H1 (cell line): ENCODE data around the gene NTN1. TPM values are rescaled to one million over a fixed set of nuclear protein-coding genes. Genes with fewer than 3 reads are reported as not detected.

Experiments
- CTCF ChIA-PET: fragments of 300-600 bp; sonication (Branson Sonifier 250); formaldehyde crosslinking; loops from one replicate; lab custom pipeline; 2021; ENCODE audit not compliant: partially characterized antibody; lab: Charles Lee
- POLR2A ChIA-PET: fragments of 300-600 bp; sonication (Branson Sonifier 250); formaldehyde crosslinking; loops from one replicate; lab custom pipeline; 2021; ENCODE audit warnings: inconsistent platforms; ENCODE audit not compliant: partially characterized antibody; lab: Charles Lee
- DNase-seq, 2 experiments: peaks; one replicate each; pipeline versions ENCODE4 v3.0.0 to v3.0.0-alpha.2; 2010 to 2022; ENCODE audit warnings: low spot score in 2 of 2, low read depth in 1 of 2, mixed read lengths in 1 of 2
- FAIRE-seq: peaks from 2 replicates; lab custom pipeline; 2011; peaks lifted over from hg19 to GRCh38; lab: Jason Lieb, UNC
- H2AFZ ChIP-seq: 2 replicates; pipeline ENCODE4 v1.8.1; 2012; ENCODE audit warnings: low read length, inconsistent platforms
- H2AK5ac ChIP-seq: 2 replicates; pipeline ENCODE4 v1.6.1; 2013; ENCODE audit warnings: low read depth, low read length
- H2BK120ac ChIP-seq: replicated peaks from 2 replicates; pipeline ENCODE3; 2013; ENCODE audit warnings: low read depth, low read length, inconsistent platforms
- H2BK12ac ChIP-seq: 2 replicates; pipeline ENCODE4 v1.6.1; 2013; ENCODE audit warnings: low read depth, low read length
- H2BK15ac ChIP-seq: 2 replicates; pipeline ENCODE4 v1.6.1; 2013; ENCODE audit warnings: low read length
- H2BK20ac ChIP-seq: 2 replicates; pipeline ENCODE4 v1.6.1; 2013; ENCODE audit warnings: low read length
- H2BK5ac ChIP-seq: 2 replicates; pipeline ENCODE4 v1.6.1; 2013; ENCODE audit warnings: low read depth, low read length
- H3K14ac ChIP-seq: 2 replicates; pipeline ENCODE4 v1.6.1; 2013; ENCODE audit warnings: inconsistent platforms; ENCODE audit not compliant: insufficient read length
- H3K18ac ChIP-seq: 2 replicates; pipeline ENCODE4 v1.6.1; 2013; ENCODE audit warnings: low read length; ENCODE audit errors: extremely low read depth
- H3K23ac ChIP-seq: 2 replicates; pipeline ENCODE4 v1.6.1; 2013; ENCODE audit warnings: inconsistent platforms; ENCODE audit not compliant: insufficient read length
- H3K23me2 ChIP-seq: 2 replicates; pipeline ENCODE4 v1.6.1; 2013; ENCODE audit warnings: low read depth, low read length
- H3K27ac ChIP-seq: 2 replicates; pipeline ENCODE4 v1.6.1; 2011; ENCODE audit warnings: low read depth, low read length, inconsistent platforms
- H3K27me3 ChIP-seq, 4 experiments: replicated peaks in 1 of 4; 1 replicate in 1 of 4; 2 replicates in 3 of 4; pipeline versions ENCODE4 v1.6.1 to v1.8.1; 2011 to 2013; ENCODE audit warnings: low read length in 3 of 4, mild to moderate bottlenecking in 3 of 4, inconsistent platforms in 2 of 4, mixed read lengths in 2 of 4, moderate library complexity in 1 of 4; ENCODE audit not compliant: control insufficient read depth in 3 of 4, insufficient read depth in 3 of 4; ENCODE audit errors: extremely low read depth in 1 of 4
- H3K36me3 ChIP-seq, 4 experiments: 2 replicates each; pipeline versions ENCODE4 v1.6.1 to v1.8.1; 2011 to 2013; ENCODE audit warnings: mild to moderate bottlenecking in 4 of 4, low read length in 3 of 4, moderate library complexity in 2 of 4, control low read depth in 1 of 4, inconsistent platforms in 1 of 4; ENCODE audit not compliant: insufficient read depth in 4 of 4, control insufficient read depth in 2 of 4
- H3K4ac ChIP-seq: replicated peaks from 2 replicates; pipeline ENCODE3; 2013; ENCODE audit warnings: low read length, low read depth, mixed read lengths, inconsistent platforms; ENCODE audit not compliant: insufficient read length
- H3K4me1 ChIP-seq, 4 experiments: replicated peaks in 1 of 4; 1 replicate in 1 of 4; 2 replicates in 3 of 4; pipeline versions ENCODE4 v1.6.1 to v1.8.1; 2011 to 2013; ENCODE audit warnings: low read length in 3 of 4, inconsistent platforms in 2 of 4, mixed read lengths in 1 of 4; ENCODE audit not compliant: insufficient read depth in 4 of 4, control insufficient read depth in 3 of 4
- H3K4me2 ChIP-seq, 2 experiments: 2 replicates each; pipeline versions ENCODE4 v1.6.1 to v1.8.1; 2011 to 2013; ENCODE audit warnings: low read depth in 2 of 2, low read length in 2 of 2, control low read depth in 1 of 2, inconsistent platforms in 1 of 2, mild to moderate bottlenecking in 1 of 2; ENCODE audit not compliant: insufficient read depth in 1 of 2
- H3K4me3 ChIP-seq, 4 experiments: fragments of 200-600, 300-600 bp in 1 of 4; sonication (generic), shearing (Covaris generic), sonication (Bioruptor Twin) in 1 of 4; 2 replicates each; pipeline versions ENCODE4 v1.5.1 to v1.8.1; 2011 to 2016; ENCODE audit warnings: low read length in 4 of 4, low read depth in 3 of 4, control low read depth in 2 of 4, inconsistent platforms in 2 of 4, mild to moderate bottlenecking in 2 of 4, mixed read lengths in 1 of 4, moderate library complexity in 1 of 4; ENCODE audit not compliant: insufficient read depth in 2 of 4; ENCODE audit errors: extremely low read depth in 1 of 4
- H3K56ac ChIP-seq: replicated peaks from 2 replicates; pipeline ENCODE3; 2013; ENCODE audit warnings: low read depth, mild to moderate bottlenecking, mixed read lengths, low read length, inconsistent platforms; ENCODE audit not compliant: insufficient read length
- H3K79me1 ChIP-seq: 2 replicates; pipeline ENCODE4 v1.6.1; 2013; ENCODE audit warnings: low read depth, low read length, control low read depth
- H3K79me2 ChIP-seq, 2 experiments: 2 replicates each; pipeline versions ENCODE4 v1.6.1 to v1.8.1; 2012 to 2013; ENCODE audit warnings: low read length in 2 of 2, mild to moderate bottlenecking in 2 of 2, inconsistent platforms in 1 of 2; ENCODE audit not compliant: insufficient read depth in 2 of 2, control insufficient read depth in 1 of 2
- H3K9ac ChIP-seq, 4 experiments: replicated peaks in 1 of 4; 1 replicate in 1 of 4; 2 replicates in 3 of 4; pipeline versions ENCODE4 v1.6.1 to v1.8.1; 2011 to 2013; ENCODE audit warnings: low read depth in 3 of 4, low read length in 3 of 4, control low read depth in 2 of 4, mild to moderate bottlenecking in 2 of 4, moderate library complexity in 2 of 4, inconsistent platforms in 1 of 4; ENCODE audit errors: extremely low read depth in 1 of 4
- H3K9me3 ChIP-seq, 2 experiments: 2 replicates each; pipeline versions ENCODE4 v1.6.1 to v1.8.1; 2012 to 2013; ENCODE audit warnings: mild to moderate bottlenecking in 2 of 2, moderate library complexity in 2 of 2, control low read depth in 1 of 2, inconsistent platforms in 1 of 2, low read depth in 1 of 2, low read length in 1 of 2, mixed read lengths in 1 of 2; ENCODE audit not compliant: insufficient read depth in 2 of 2
- H4K20me1 ChIP-seq, 2 experiments: replicated peaks in 1 of 2; 2 replicates each; pipeline versions ENCODE3 to v1.8.1; 2011 to 2013; ENCODE audit warnings: inconsistent platforms in 2 of 2, low read length in 2 of 2, mild to moderate bottlenecking in 1 of 2; ENCODE audit not compliant: insufficient read depth in 2 of 2, control insufficient read depth in 1 of 2
- H4K5ac ChIP-seq: 2 replicates; pipeline ENCODE4 v1.6.1; 2013; ENCODE audit warnings: low read length, low read depth, mixed read lengths, inconsistent platforms; ENCODE audit not compliant: insufficient read length
- H4K8ac ChIP-seq: 2 replicates; pipeline ENCODE4 v1.8.0; 2013; ENCODE audit warnings: mild to moderate bottlenecking, moderate library complexity, low read length, inconsistent platforms; ENCODE audit not compliant: insufficient read depth; ENCODE audit errors: extremely low read depth
- H4K91ac ChIP-seq: replicated peaks from 2 replicates; pipeline ENCODE3; 2013; ENCODE audit warnings: low read length, mixed read lengths, inconsistent platforms; ENCODE audit not compliant: insufficient read length
- ASH2L ChIP-seq: fragments of 200-600, 300-600 bp; sonication (generic); IDR thresholded peaks from one replicate; pipeline ENCODE4 v1.7.1; 2017; ENCODE audit warnings: low read length
- ATF2 ChIP-seq: IDR thresholded peaks from 2 replicates; pipeline ENCODE4 v1.6.1; 2012; ENCODE audit warnings: low read length, inconsistent platforms
- CHD1 ChIP-seq: IDR thresholded peaks from 2 replicates; pipeline ENCODE4 v1.6.1; 2012; ENCODE audit warnings: low read depth, low read length, improper control_type of control experiment
- CHD2 ChIP-seq: IDR thresholded peaks from 2 replicates; pipeline ENCODE4 v1.6.1; 2012; ENCODE audit warnings: low read length, improper control_type of control experiment
- CTBP2 ChIP-seq: IDR thresholded peaks from 2 replicates; pipeline ENCODE4 v1.7.0; 2011; ENCODE audit warnings: borderline replicate concordance, mild to moderate bottlenecking, moderate library complexity, mixed read lengths, low read length; ENCODE audit not compliant: insufficient read depth, insufficient read length
- GTF2F1 ChIP-seq: IDR thresholded peaks from 2 replicates; pipeline ENCODE4 v1.6.1; 2012; ENCODE audit warnings: low read depth, low read length, improper control_type of control experiment, borderline replicate concordance
- POLR2AphosphoS5 ChIP-seq: IDR thresholded peaks from 2 replicates; pipeline ENCODE4 v1.6.1; 2011; ENCODE audit warnings: low read depth, low read length
- RAD21 ChIP-seq, 2 experiments: IDR thresholded peaks in 1 of 2; conservative IDR thresholded peaks in 1 of 2; 2 replicates each; pipeline ENCODE4 v1.6.1; 2011; ENCODE audit warnings: low read depth in 2 of 2, low read length in 2 of 2, improper control_type of control experiment in 1 of 2, inconsistent platforms in 1 of 2, mild to moderate bottlenecking in 1 of 2, moderate library complexity in 1 of 2
- SIN3A ChIP-seq, 2 experiments: IDR thresholded peaks in 1 of 2; conservative IDR thresholded peaks in 1 of 2; 2 replicates each; pipeline ENCODE4 v1.6.1; 2011 to 2012; ENCODE audit warnings: low read length in 2 of 2, improper control_type of control experiment in 1 of 2, low read depth in 1 of 2, mild to moderate bottlenecking in 1 of 2
- SUZ12 ChIP-seq: fragments of 200-600 bp; sonication (generic); IDR thresholded peaks from 2 replicates; pipeline ENCODE4 v1.6.1; 2012; ENCODE audit warnings: mild to moderate bottlenecking, inconsistent platforms, low read length, moderate library complexity, mixed read lengths
- TAF7 ChIP-seq: optimal IDR thresholded peaks from 2 replicates; pipeline ENCODE3; 2011; ENCODE audit warnings: low read depth, mild to moderate bottlenecking, inconsistent platforms, low read length, moderate library complexity, borderline replicate concordance
- whole genome bisulfite sequencing, 2 experiments: shearing (Covaris generic) in 1 of 2; methylation state at CpG; one replicate each; pipeline versions ENCODE4 v1.1.6 to v1.1.7; 2013 to 2015; ENCODE audit warnings: low lambda C conversion rate in 2 of 2, mixed read lengths in 2 of 2, inconsistent platforms in 1 of 2, low coverage in 1 of 2, missing lambda C conversion rate in 1 of 2; ENCODE audit not compliant: insufficient replicate concordance in 2 of 2, insufficient coverage in 1 of 2, insufficient read length in 1 of 2; ENCODE audit errors: extremely low coverage in 1 of 2, missing lambda C conversion rate in 1 of 2; 5-methylcytosine and 5-hydroxymethylcytosine counted together
- polyA plus RNA-seq, 7 experiments: library from polyadenylated mRNA; depleted of rRNA in 3 of 7; stranded (reverse) in 5 of 7; unstranded in 2 of 7; fragments of >200 nt in 5 of 7; fragments of 200-250 nt in 2 of 7; gene quantifications; 1 replicate in 5 of 7; 2 replicates in 1 of 7; 4 replicates in 1 of 7; pipeline versions ENCODE4 v1.2.1 to v1.2.3, GENCODE V29; 2011 to 2013; ENCODE audit warnings: missing spikeins in 2 of 7, mixed read lengths in 2 of 7
- total RNA-seq: library from RNA; stranded (reverse); fragmentation: NEBNext Ultra II Directional; extraction: Animal tissue kit (Norgen Biotek cat#: 25700); gene quantifications from 2 replicates; pipeline ENCODE4 v1.2.1, GENCODE V29; 2021

NTN1 gene
- total and polyA plus RNA-seq, 2 of the 8 experiments (the other 6 are each of a cell fraction or from before 2014, with no cell fraction given): 2.0 to 2.3 TPM

GRCh38 chr17:9011001-9011400, 10.3 kb upstream of the NTN1 start:
- H3K23me2 ChIP-seq: no peaks in the 10 kb centered on the region
- DNase-seq: no peak
- H2BK12ac ChIP-seq: 0 out of 2 replicates have a peak overlapping the region, but pooled peaks have one; percentile 39
- no peak overlapping the region for H4K8ac ChIP-seq
- no peak overlapping the region for H3K4me2 ChIP-seq
- no peak overlapping the region for H2BK120ac ChIP-seq
- no peaks in the 10 kb centered on the region for H3K79me1 ChIP-seq
- no peak overlapping the region for H3K27ac ChIP-seq
- no peak overlapping the region for H3K4ac ChIP-seq
- H3K56ac ChIP-seq: no peak overlapping the region
- no peaks in the 10 kb centered on the region for H3K36me3 ChIP-seq
- no peaks in the 10 kb centered on the region for H3K79me2 ChIP-seq
- POLR2A ChIA-PET: no interaction called here
- H2BK20ac ChIP-seq: no peak overlapping the region
- peaks cover 10 to 39% (median 33%) of the 10 kb centered on the region in 4 experiments for H3K27me3 ChIP-seq
- H2AK5ac ChIP-seq: 0 out of 2 replicates have a peak overlapping the region, but pooled peaks have one; percentile 49
- no peak overlapping the region for H4K91ac ChIP-seq
- H3K4me1 ChIP-seq: peaks cover 0 to 6% (median 2%) of the 10 kb centered on the region in 4 experiments; a peak in 3 of 7 replicates
- CTCF ChIA-PET: interaction anchor here (2.0 to 2.1 kb wide), 2 partner anchors 123 to 152 kb away, joined by 6 read pairs; no protein-coding TSS in a partner anchor
- H4K5ac ChIP-seq: no peak overlapping the region
- H2BK15ac ChIP-seq: no peak overlapping the region
- no peaks in the 10 kb centered on the region for H3K9me3 ChIP-seq
- no peaks in the 10 kb centered on the region for H4K20me1 ChIP-seq
- no peak overlapping the region for H3K9ac ChIP-seq
- H3K23ac ChIP-seq: no peak overlapping the region
- no peak overlapping the region for H2BK5ac ChIP-seq
- H2AFZ ChIP-seq: no peak overlapping the region
- FAIRE-seq: no peak
- 63% methylated on average over 7 of the region's 7 CpGs; no CpG with 5 or more reads in 1 of the 2 experiments for WGBS, 2 experiments
- H3K14ac ChIP-seq: no peak overlapping the region
- H3K18ac ChIP-seq: no peak overlapping the region
- no peak overlapping the region for H3K4me3 ChIP-seq
- TF ChIP-seq POLR2AphosphoS5 (peak; percentile 62; the same call in 1 of the 2 replicates), CTBP2 (no peak), CHD1 (no peak), SUZ12 (0 out of 2 replicates have a peak, but pooled peaks have one; percentile 9), SIN3A (conservative IDR thresholded peaks at IDR 0.05 in 1 of 2, IDR thresholded peaks at IDR 0.05 in 1 of 2; ENCODE audit: low read depth in 1 of 2, low read length in 2 of 2) (no peak), CHD2 (no peak), ASH2L (no peak), RAD21 (IDR thresholded peaks at IDR 0.05 in 1 of 2, conservative IDR thresholded peaks at IDR 0.05 in 1 of 2; ENCODE audit: low read depth in 2 of 2, low read length in 2 of 2) (no peak), ATF2 (no peak), GTF2F1 (no peak), TAF7 (no peak)
